Erythroblast (primary cell): ENCODE measurements around the gene LRRC73.

Source experiments
- GATA1 ChIP-seq: IDR thresholded peaks from 2 replicates; pipeline ENCODE4 v1.6.1; 2011; ENCODE audit warnings: low read depth, mild to moderate bottlenecking, control low read depth, low read length, moderate library complexity
- POLR2A ChIP-seq: IDR thresholded peaks from 2 replicates; pipeline ENCODE4 v1.6.1; 2011; ENCODE audit warnings: mild to moderate bottlenecking, low read length

DNA sequence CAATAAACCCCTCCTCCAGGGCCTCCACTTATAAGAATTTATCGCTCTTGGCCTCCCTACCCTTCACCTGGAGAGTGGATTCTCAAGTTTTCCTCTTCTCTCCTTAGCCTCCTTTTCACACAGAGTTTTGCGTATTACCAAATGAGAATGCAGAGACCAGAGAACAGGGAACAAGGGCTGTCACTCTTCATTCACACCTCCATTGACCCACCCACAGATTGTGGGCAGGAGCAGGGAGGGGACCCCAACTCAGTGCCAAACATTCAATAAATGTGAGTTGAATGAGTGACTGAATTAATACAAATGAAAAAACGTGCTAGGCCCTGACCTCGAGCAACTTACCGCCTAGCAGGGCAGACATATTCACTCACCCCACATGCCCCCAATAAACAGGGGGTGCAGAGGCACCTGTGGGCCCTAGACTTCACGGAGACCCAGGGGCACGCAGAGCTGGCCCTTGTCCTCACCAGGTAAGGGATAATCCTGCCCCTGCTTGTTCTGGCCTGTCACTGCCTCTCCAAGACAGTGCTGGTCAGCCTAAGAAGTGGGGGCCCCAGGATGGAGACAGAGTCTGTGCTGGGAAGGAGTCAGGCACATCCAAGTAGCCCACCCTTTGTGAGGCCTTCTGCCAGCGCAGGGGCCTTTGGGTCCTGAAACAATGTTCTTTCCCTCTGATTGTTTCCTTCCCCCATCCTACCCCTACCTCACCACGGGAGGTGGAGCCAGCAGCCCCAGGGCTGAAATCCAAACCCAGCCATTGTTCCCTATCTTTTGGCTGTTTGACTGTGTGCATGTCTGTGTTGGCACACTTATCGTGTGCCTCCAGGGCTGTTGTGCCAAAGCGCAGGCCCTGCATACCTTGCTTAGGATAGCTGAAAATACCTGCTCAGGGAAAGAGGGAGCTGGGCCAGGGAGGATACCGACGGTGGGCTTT is 41.1 kb downstream of the LRRC73 start:
- TF ChIP-seq GATA1 (no peak), POLR2A (no peak)
